HepG2 (cell line): ENCODE measurements around the gene FAM83F. TPM values are rescaled to one million over a fixed set of nuclear protein-coding genes. Genes with fewer than 3 reads are reported as not detected.

Experiments used
- GLI4 ChIP-seq: sonication (generic); formaldehyde crosslinking; IDR thresholded peaks from 2 replicates; pipeline ENCODE4 v1.5.1; 2020; ENCODE audit warnings: missing genetic modification reagents, mild to moderate bottlenecking, moderate library complexity, borderline replicate concordance
- HES4 ChIP-seq: sonication (generic); formaldehyde crosslinking; IDR thresholded peaks from 2 replicates; pipeline ENCODE4 v1.9.0; 2021; ENCODE audit warnings: mild to moderate bottlenecking, missing genetic modification reagents, borderline replicate concordance
- HMG20A ChIP-seq: IDR thresholded peaks from 2 replicates; pipeline ENCODE4 v1.6.1; 2016; ENCODE audit warnings: borderline replicate concordance
- ISL2 ChIP-seq: sonication (generic); formaldehyde crosslinking; IDR thresholded peaks from 2 replicates; pipeline ENCODE4 v1.5.0; 2020; ENCODE audit warnings: missing genetic modification reagents
- KMT2B ChIP-seq: IDR thresholded peaks from 2 replicates; pipeline ENCODE4 v1.6.1; 2016; ENCODE audit warnings: missing genetic modification reagents, missing compliant biosample characterization
- LRRFIP1 ChIP-seq: sonication (generic); formaldehyde crosslinking; conservative IDR thresholded peaks from 2 replicates; pipeline ENCODE4 v1.4.0; 2020; ENCODE audit warnings: missing genetic modification reagents
- RBM22 ChIP-seq: fragments of 200-400 bp; formaldehyde crosslinking; optimal IDR thresholded peaks from 2 replicates; pipeline ENCODE3; 2017; ENCODE audit warnings: mild to moderate bottlenecking, low read length, moderate library complexity
- RFX3 ChIP-seq: IDR thresholded peaks from 2 replicates; pipeline ENCODE4 v1.6.1; 2016; ENCODE audit warnings: missing biosample characterization, missing genetic modification reagents
- STAG1 ChIP-seq: sonication (generic); formaldehyde crosslinking; IDR thresholded peaks from 2 replicates; pipeline ENCODE4 v1.4.0; 2020; ENCODE audit warnings: missing genetic modification reagents
- TARDBP ChIP-seq: sonication (generic); formaldehyde crosslinking; IDR thresholded peaks from 2 replicates; pipeline ENCODE4 v1.8.0; 2022; ENCODE audit warnings: mild to moderate bottlenecking, missing genetic modification reagents
- TBL1XR1 ChIP-seq: fragments of 150-350 bp; IDR thresholded peaks from 2 replicates; pipeline ENCODE4 v1.6.1; 2014; ENCODE audit warnings: borderline replicate concordance, low read length; ENCODE audit not compliant: partially characterized antibody
- TFE3 ChIP-seq: IDR thresholded peaks from 2 replicates; pipeline ENCODE4 v1.6.1; 2016
- ZBTB21 ChIP-seq: sonication (generic); formaldehyde crosslinking; IDR thresholded peaks from 2 replicates; pipeline ENCODE4 v1.4.0; 2020; ENCODE audit warnings: missing genetic modification reagents
- ZNF17 ChIP-seq: sonication (generic); formaldehyde crosslinking; IDR thresholded peaks from 2 replicates; pipeline ENCODE4 v1.5.0; 2020; ENCODE audit warnings: mild to moderate bottlenecking, missing genetic modification reagents
- ZNF180 ChIP-seq: sonication (generic); formaldehyde crosslinking; IDR thresholded peaks from 2 replicates; pipeline ENCODE4 v1.4.0; 2020; ENCODE audit warnings: low read depth, missing genetic modification reagents, borderline replicate concordance
- ZNF335 ChIP-seq: sonication (generic); formaldehyde crosslinking; IDR thresholded peaks from 2 replicates; pipeline ENCODE4 v1.4.0; 2020; ENCODE audit warnings: missing genetic modification reagents
- ZNF629 ChIP-seq: sonication (generic); formaldehyde crosslinking; conservative IDR thresholded peaks from 2 replicates; pipeline ENCODE4 v1.5.0; 2020; ENCODE audit warnings: missing genetic modification reagents
- ZNF772 ChIP-seq: sonication (generic); formaldehyde crosslinking; IDR thresholded peaks from 2 replicates; pipeline ENCODE4 v1.5.0; 2020; ENCODE audit warnings: mild to moderate bottlenecking, missing genetic modification reagents
- ZSCAN20 ChIP-seq: sonication (generic); formaldehyde crosslinking; IDR thresholded peaks from 2 replicates; pipeline ENCODE4 v1.4.0; 2020; ENCODE audit warnings: missing genetic modification reagents, mild to moderate bottlenecking, borderline replicate concordance
- polyA plus RNA-seq, 8 experiments: library from polyadenylated mRNA; depleted of rRNA in 3 of 8; stranded (reverse) in 7 of 8; unstranded in 1 of 8; fragments of >200 nt; fragmentation: Illumina TruSeq in 4 of 8; extraction: Trizol in 4 of 8; gene quantifications; 2 replicates each; pipeline versions ENCODE4 v1.2.1 to v1.2.3, GENCODE V29; 2011 to 2016; ENCODE audit warnings: low read depth in 4 of 8, missing spikeins in 1 of 8, mixed read lengths in 1 of 8; ENCODE audit not compliant: insufficient read depth in 1 of 8
- total RNA-seq, 5 experiments: library from RNA; depleted of rRNA; stranded (reverse); fragments of >200 nt; fragmentation: Illumina TruSeq; extraction: Trizol; gene quantifications; 2 replicates each; pipeline ENCODE4 v1.2.3, GENCODE V29; 2016; ENCODE audit warnings: low read depth in 1 of 5
- TF ChIP-seq, protein P1 (sequence below): IDR thresholded peaks from 2 replicates; pipeline ENCODE4 v1.6.1; 2012; ENCODE audit warnings: low read length, improper control_type of control experiment
- TF ChIP-seq, protein P2 (sequence below): sonication (generic); formaldehyde crosslinking; IDR thresholded peaks from 2 replicates; pipeline ENCODE4 v1.8.0; 2022; ENCODE audit warnings: mild to moderate bottlenecking, missing genetic modification reagents, moderate library complexity

Gene FAM83F
- total and polyA plus RNA-seq, 2 of the 13 experiments (the other 11 are each of a cell fraction or from before 2014, with no cell fraction given) = not detected

- no peak for TF ChIP-seq TARDBP (CRISPR knock-in tag)
- no peak for TF ChIP-seq ZNF17
- TF ChIP-seq ZBTB21 (CRISPR knock-in tag) = no peak
- no peak for TF ChIP-seq GLI4
- TF ChIP-seq ZNF772 (CRISPR knock-in tag) = no peak
- no peak for TF ChIP-seq HMG20A (CRISPR knock-in tag)
- TF ChIP-seq, protein P1, sequence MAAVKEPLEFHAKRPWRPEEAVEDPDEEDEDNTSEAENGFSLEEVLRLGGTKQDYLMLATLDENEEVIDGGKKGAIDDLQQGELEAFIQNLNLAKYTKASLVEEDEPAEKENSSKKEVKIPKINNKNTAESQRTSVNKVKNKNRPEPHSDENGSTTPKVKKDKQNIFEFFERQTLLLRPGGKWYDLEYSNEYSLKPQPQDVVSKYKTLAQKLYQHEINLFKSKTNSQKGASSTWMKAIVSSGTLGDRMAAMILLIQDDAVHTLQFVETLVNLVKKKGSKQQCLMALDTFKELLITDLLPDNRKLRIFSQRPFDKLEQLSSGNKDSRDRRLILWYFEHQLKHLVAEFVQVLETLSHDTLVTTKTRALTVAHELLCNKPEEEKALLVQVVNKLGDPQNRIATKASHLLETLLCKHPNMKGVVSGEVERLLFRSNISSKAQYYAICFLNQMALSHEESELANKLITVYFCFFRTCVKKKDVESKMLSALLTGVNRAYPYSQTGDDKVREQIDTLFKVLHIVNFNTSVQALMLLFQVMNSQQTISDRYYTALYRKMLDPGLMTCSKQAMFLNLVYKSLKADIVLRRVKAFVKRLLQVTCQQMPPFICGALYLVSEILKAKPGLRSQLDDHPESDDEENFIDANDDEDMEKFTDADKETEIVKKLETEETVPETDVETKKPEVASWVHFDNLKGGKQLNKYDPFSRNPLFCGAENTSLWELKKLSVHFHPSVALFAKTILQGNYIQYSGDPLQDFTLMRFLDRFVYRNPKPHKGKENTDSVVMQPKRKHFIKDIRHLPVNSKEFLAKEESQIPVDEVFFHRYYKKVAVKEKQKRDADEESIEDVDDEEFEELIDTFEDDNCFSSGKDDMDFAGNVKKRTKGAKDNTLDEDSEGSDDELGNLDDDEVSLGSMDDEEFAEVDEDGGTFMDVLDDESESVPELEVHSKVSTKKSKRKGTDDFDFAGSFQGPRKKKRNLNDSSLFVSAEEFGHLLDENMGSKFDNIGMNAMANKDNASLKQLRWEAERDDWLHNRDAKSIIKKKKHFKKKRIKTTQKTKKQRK = peak; percentile 42
- peak; percentile 73 for TF ChIP-seq KMT2B (CRISPR knock-in tag)
- no peak for TF ChIP-seq LRRFIP1
- TF ChIP-seq HES4 = no peak; the same call in 1 of the 2 replicates
- TF ChIP-seq ZNF629 (CRISPR knock-in tag) = no peak
- no peak for TF ChIP-seq ZSCAN20 (CRISPR knock-in tag)
- no peak for TF ChIP-seq ZNF180
- TF ChIP-seq TBL1XR1 = no peak
- no peak for TF ChIP-seq RFX3 (CRISPR knock-in tag)
- 0 out of 2 replicates have a peak, but pooled peaks have one; percentile 16 for TF ChIP-seq TFE3
- no peak for TF ChIP-seq RBM22
- no peak for TF ChIP-seq ISL2 (CRISPR knock-in tag)
- TF ChIP-seq STAG1 = no peak
- TF ChIP-seq, protein P2, sequence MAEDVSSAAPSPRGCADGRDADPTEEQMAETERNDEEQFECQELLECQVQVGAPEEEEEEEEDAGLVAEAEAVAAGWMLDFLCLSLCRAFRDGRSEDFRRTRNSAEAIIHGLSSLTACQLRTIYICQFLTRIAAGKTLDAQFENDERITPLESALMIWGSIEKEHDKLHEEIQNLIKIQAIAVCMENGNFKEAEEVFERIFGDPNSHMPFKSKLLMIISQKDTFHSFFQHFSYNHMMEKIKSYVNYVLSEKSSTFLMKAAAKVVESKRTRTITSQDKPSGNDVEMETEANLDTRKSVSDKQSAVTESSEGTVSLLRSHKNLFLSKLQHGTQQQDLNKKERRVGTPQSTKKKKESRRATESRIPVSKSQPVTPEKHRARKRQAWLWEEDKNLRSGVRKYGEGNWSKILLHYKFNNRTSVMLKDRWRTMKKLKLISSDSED (CRISPR knock-in tag) = no peak
- 0 out of 2 replicates have a peak, but pooled peaks have one; percentile 35 for TF ChIP-seq ZNF335 (CRISPR knock-in tag)
Measured at GRCh38 chr22:40044102-40044869, 49.5 kb downstream of the FAM83F start (continued).
